PC-9 (cell line): Measurements from ENCODE around the gene FBXL12. TPM values are rescaled to one million over a fixed set of nuclear protein-coding genes. Genes with fewer than 3 reads are reported as not detected.
A peak's percentile ranks its signal among the peaks of the same experiment; 100 is the strongest.

Source experiments
- Bru-seq: library from RNA; stranded (reverse); fragments of 400-500 nt; gene quantifications from one replicate; lab custom pipeline; 2021; lab: Mats Ljungman, UMichigan
- BruChase-seq, 2 experiments: library from RNA; stranded (reverse); fragments of 400-500 nt; gene quantifications; one replicate each; lab custom pipeline; 2021; lab: Mats Ljungman, UMichigan
- BruUV-seq: library from RNA; stranded (reverse); fragments of 400-500 nt; replicated peaks from 2 replicates; lab custom pipeline; 2021; lab: Mats Ljungman, UMichigan
- CTCF ChIA-PET: fragments of 300-600 bp; sonication (Branson Sonifier 250); formaldehyde crosslinking; loops from one replicate; lab custom pipeline; 2022; ENCODE audit warnings: antibody characterized with exemption; lab: Charles Lee
- POLR2A ChIA-PET: fragments of 300-600 bp; sonication (Branson Sonifier 250); formaldehyde crosslinking; loops from one replicate; lab custom pipeline; 2022; ENCODE audit warnings: antibody characterized with exemption; ENCODE audit not compliant: unreplicated experiment; lab: Charles Lee
- DNase-seq, 2 experiments: peaks; one replicate each; pipeline versions ENCODE4 v3.0.0 to v3.0.0-alpha.2; 2015 to 2022; ENCODE audit warnings: mixed read lengths in 1 of 2
- H2AFZ ChIP-seq: fragments of 200-600 bp; sonication (generic); 2 replicates; pipeline ENCODE4 v1.8.1; 2017; ENCODE audit warnings: antibody characterized with exemption
- H3F3A ChIP-seq: fragments of 200-600 bp; sonication (generic); 2 replicates; pipeline ENCODE4 v1.8.1; 2017; ENCODE audit warnings: antibody characterized with exemption, mild to moderate bottlenecking, low read depth; ENCODE audit not compliant: insufficient read depth
- H3K27ac ChIP-seq: fragments of 200-600 bp; sonication (generic); 2 replicates; pipeline ENCODE4 v1.6.1; 2016; ENCODE audit warnings: mixed run types
- H3K27me3 ChIP-seq: fragments of 200-600 bp; sonication (generic); 2 replicates; pipeline ENCODE4 v1.6.1; 2016; ENCODE audit warnings: low read depth, mixed run types; ENCODE audit not compliant: insufficient read depth
- H3K36me3 ChIP-seq: fragments of 200-600 bp; sonication (generic); 2 replicates; pipeline ENCODE4 v1.6.1; 2016; ENCODE audit warnings: low read depth, mixed run types
- H3K4me1 ChIP-seq: fragments of 200-600 bp; sonication (generic); replicated peaks from 2 replicates; pipeline ENCODE4 v1.6.1; 2016; ENCODE audit warnings: mixed run types; ENCODE audit not compliant: insufficient read depth
- H3K4me2 ChIP-seq: fragments of 200-600 bp; sonication (generic); 2 replicates; pipeline ENCODE4 v1.6.1; 2017; ENCODE audit warnings: mixed run types
- H3K4me3 ChIP-seq: fragments of 200-600 bp; sonication (generic); 2 replicates; pipeline ENCODE4 v1.6.1; 2016; ENCODE audit warnings: mixed run types
- H3K79me2 ChIP-seq: fragments of 200-600 bp; sonication (generic); 2 replicates; pipeline ENCODE4 v1.6.1; 2017; ENCODE audit warnings: low read depth, mixed run types
- H3K9me2 ChIP-seq: fragments of 200-600 bp; sonication (generic); 2 replicates; pipeline ENCODE4 v1.8.1; 2017; ENCODE audit warnings: mild to moderate bottlenecking; ENCODE audit not compliant: insufficient read depth
- H3K9me3 ChIP-seq: fragments of 200-600 bp; sonication (generic); 2 replicates; pipeline ENCODE4 v1.8.1; 2016; ENCODE audit warnings: low read depth; ENCODE audit not compliant: insufficient read depth
- H4K20me1 ChIP-seq: fragments of 200-600 bp; sonication (generic); 2 replicates; pipeline ENCODE4 v1.8.1; 2017; ENCODE audit not compliant: insufficient read depth
- CTCF ChIP-seq: fragments of 200-600 bp; sonication (generic); conservative IDR thresholded peaks from 2 replicates; pipeline ENCODE4 v1.6.1; 2017; ENCODE audit warnings: mixed run types, antibody characterized with exemption, mild to moderate bottlenecking, moderate library complexity
- EZH2 ChIP-seq: fragments of 200-600 bp; sonication (generic); IDR thresholded peaks from 2 replicates; pipeline ENCODE4 v1.8.0; 2017; ENCODE audit warnings: antibody characterized with exemption, low read depth
- intact Hi-C: fragments of 100-400 bp; cut with micrococcal nuclease; formaldehyde crosslinking; loops from one replicate; pipeline ENCODE4 v1.10.0; 2022; ENCODE audit not compliant: unreplicated experiment
- long read RNA-seq: library from polyadenylated mRNA; stranded (forward); transcript quantifications from one replicate; pipeline ENCODE4 v2.0.0, GENCODE V29; 2022
- total RNA-seq: library from RNA; stranded (reverse); gene quantifications from 2 replicates; pipeline ENCODE4 v1.2.3, GENCODE V29; 2021

Gene FBXL12, protein sequence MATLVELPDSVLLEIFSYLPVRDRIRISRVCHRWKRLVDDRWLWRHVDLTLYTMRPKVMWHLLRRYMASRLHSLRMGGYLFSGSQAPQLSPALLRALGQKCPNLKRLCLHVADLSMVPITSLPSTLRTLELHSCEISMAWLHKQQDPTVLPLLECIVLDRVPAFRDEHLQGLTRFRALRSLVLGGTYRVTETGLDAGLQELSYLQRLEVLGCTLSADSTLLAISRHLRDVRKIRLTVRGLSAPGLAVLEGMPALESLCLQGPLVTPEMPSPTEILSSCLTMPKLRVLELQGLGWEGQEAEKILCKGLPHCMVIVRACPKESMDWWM
- total RNA-seq (30.7 and 35.8 TPM in 2 replicates), Bru-seq, nascent RNA (percentile 75 among the genes with signal in this experiment), BruChase-seq, experiment 1, labeled RNA remaining after a 2-hour chase (percentile 78 among the genes with signal in this experiment), BruChase-seq, experiment 2, labeled RNA remaining after a 6-hour chase (percentile 76 among the genes with signal in this experiment)
- long read RNA-seq, transcript FBXL12-201 (3 exons, 1,852 nt), result major isoform, 5 of 14 reads
- long read RNA-seq, partial matches to known transcripts, result 0 of 14 reads
- long read RNA-seq, other reads (novel, unspliced or antisense), result 5 of 14 reads

- no peaks in the 10 kb centered on the region for H3K27me3 ChIP-seq
Observed at GRCh38 chr19:9818734-9819595, at the start of gene FBXL12. FBXL12 (minus strand) TSS chr19:9819079; CDS start chr19:9818813, 266 bp downstream.

GRCh38 chr19:9865732-9866501 lies 47.0 kb upstream of the FBXL12 start:
- intact Hi-C loops, result no loop called here
- TF ChIP-seq EZH2 (no peak), CTCF (no peak)
- Histone ChIP-seq H3K27me3 (peaks cover 14% of the 10 kb centered on the region; the same call in 1 of the 2 replicates), H3K9me3 (no peaks in the 10 kb centered on the region), H3K4me2 (no peak overlapping the region), H3K79me2 (no peaks in the 10 kb centered on the region), H3K4me1 (no peaks in the 10 kb centered on the region), H3K9me2 (no peaks in the 10 kb centered on the region), H3F3A (no peaks in the 10 kb centered on the region), H3K36me3 (no peaks in the 10 kb centered on the region), H3K27ac (no peak overlapping the region), H3K4me3 (no peak overlapping the region), H4K20me1 (no peaks in the 10 kb centered on the region), H2AFZ (no peak overlapping the region)
- CTCF ChIA-PET, result interaction anchor here (0.6 kb wide), 1 partner anchor 29 kb away, joined by 3 read pairs; no protein-coding TSS in a partner anchor
- DNase-seq, result no peak
- POLR2A ChIA-PET, result no interaction called here
- BruUV-seq, result no TSS peak

More at GRCh38 chr19:9818734-9819595, at the start of gene FBXL12:
- Histone ChIP-seq H3K27ac (peak within 1 kb of the TSS; percentile 82), H3F3A (peaks cover 7% of the 10 kb centered on the region; the same call in 1 of the 2 replicates), H2AFZ (peak within 1 kb of the TSS; percentile 95), H3K36me3 (peaks cover 10% of the 10 kb centered on the region; the same call in 1 of the 2 replicates), H3K9me3 (no peaks in the 10 kb centered on the region), H3K4me2 (peak within 1 kb of the TSS; percentile 83), H3K4me1 (peaks cover 15% of the 10 kb centered on the region), H3K4me3 (peak within 1 kb of the TSS; percentile 93), H4K20me1 (no peaks in the 10 kb centered on the region), H3K79me2 (peaks cover 38% of the 10 kb centered on the region), H3K9me2 (no peaks in the 10 kb centered on the region)
- DNase-seq, result peak; percentile 98 to 100
- no TSS peak for BruUV-seq
- CTCF ChIA-PET, result interaction anchor here (0.6 kb wide), 1 partner anchor 280 kb away, joined by 3 read pairs; no protein-coding TSS in a partner anchor
- TF ChIP-seq EZH2, result no peak
- no peak for TF ChIP-seq CTCF
- POLR2A ChIA-PET, result interaction anchor here (0.5 to 0.7 kb wide), 7 partner anchors 8 to 1367 kb away, joined by 3 to 27 read pairs (median 10); partner anchors contain the start of genes PIN1, ZNF121 and ZNF846
- intact Hi-C loops, result loop anchor here (1.0 to 2.0 kb wide), 3 partner anchors 27 to 51 kb away; partner anchors contain the start of gene ZNF846
